HCT116 (cell line): Measurements from ENCODE around the gene PLCXD3. TPM values are rescaled to one million over a fixed set of nuclear protein-coding genes. Genes with fewer than 3 reads are reported as not detected.

Source experiments
- ATAC-seq: fragments of 200-7000 bp; cut with Tn5 transposase; 2 replicates; pipeline ENCODE4 v1.9.1; 2020; ENCODE audit warnings: mild to moderate bottlenecking, moderate library complexity
- BruUV-seq: library from RNA; stranded (reverse); fragments of 400-500 nt; replicated peaks from 2 replicates; lab custom pipeline; 2021; lab: Mats Ljungman, UMichigan
- CTCF ChIA-PET: fragments of 300-600 bp; sonication (Branson Sonifier 250); formaldehyde crosslinking; loops from one replicate; lab custom pipeline; 2021; ENCODE audit warnings: antibody characterized with exemption; lab: Charles Lee
- POLR2A ChIA-PET: fragments of 300-600, 350-600 bp; sonication (Branson Sonifier 250); formaldehyde crosslinking; loops from one replicate; lab custom pipeline; 2021; ENCODE audit warnings: antibody characterized with exemption; lab: Charles Lee
- RAD21 ChIA-PET, 2 experiments: fragments of 300-600 bp; sonication (Branson Sonifier 250); formaldehyde crosslinking; loops; one replicate each; lab custom pipeline; 2023; ENCODE audit warnings: low total read pairs in 2 of 2; ENCODE audit not compliant: uncharacterized antibody in 2 of 2, unreplicated experiment in 2 of 2, low non-redundant PET in 1 of 2; lab: Charles Lee
- DNase-seq: peaks from one replicate; pipeline ENCODE4 v3.0.0-alpha.2; 2010; ENCODE audit warnings: low read depth, low spot score
- H2AFZ ChIP-seq: fragments of 200-600 bp; shearing (Covaris generic), sonication (generic); 2 replicates; pipeline ENCODE4 v1.6.1; 2017; ENCODE audit warnings: low read depth, mixed run types, mixed read lengths, antibody characterized with exemption, low read length; ENCODE audit not compliant: poor library complexity, severe bottlenecking
- H3K27ac ChIP-seq: 2 replicates; pipeline ENCODE4 v1.5.1; 2012; ENCODE audit warnings: low read depth, low read length
- H3K27me3 ChIP-seq: fragments of 200-600 bp; sonication (generic); 2 replicates; pipeline ENCODE4 v1.6.1; 2016; ENCODE audit warnings: mixed run types, low read length, mixed read lengths; ENCODE audit not compliant: insufficient read depth
- H3K36me3 ChIP-seq, 2 experiments: fragments of 200-500 bp in 1 of 2; fragments of 200-600 bp in 1 of 2; sonication (Bioruptor generic) in 1 of 2; sonication (generic) in 1 of 2; 2 replicates each; pipeline versions ENCODE4 v1.5.1 to v1.6.1; 2014 to 2016; ENCODE audit warnings: low read length in 2 of 2, inconsistent platforms in 1 of 2, mixed read lengths in 1 of 2, mixed run types in 1 of 2; ENCODE audit not compliant: insufficient read depth in 2 of 2, control insufficient read depth in 1 of 2
- H3K4me1 ChIP-seq, 2 experiments: fragments of 200-600 bp in 1 of 2; sonication (generic) in 1 of 2; 2 replicates each; pipeline versions ENCODE4 v1.5.1 to v1.6.1; 2012 to 2017; ENCODE audit warnings: low read length in 2 of 2, inconsistent platforms in 1 of 2, mild to moderate bottlenecking in 1 of 2, mixed read lengths in 1 of 2, mixed run types in 1 of 2, moderate library complexity in 1 of 2; ENCODE audit not compliant: insufficient read depth in 2 of 2, control insufficient read depth in 1 of 2
- H3K4me2 ChIP-seq: fragments of 200-600 bp; sonication (generic); 2 replicates; pipeline ENCODE4 v1.6.1; 2017; ENCODE audit warnings: mixed run types, low read length, mixed read lengths
- H3K4me3 ChIP-seq, 2 experiments: fragments of 200-600 bp in 1 of 2; sonication (generic) in 1 of 2; replicated peaks in 1 of 2; 2 replicates each; pipeline ENCODE4 v1.5.1; 2011 to 2016; ENCODE audit warnings: low read length in 2 of 2, control low read depth in 1 of 2, low read depth in 1 of 2, mild to moderate bottlenecking in 1 of 2, mixed read lengths in 1 of 2, mixed run types in 1 of 2
- H3K79me2 ChIP-seq: fragments of 200-600 bp; sonication (generic); 2 replicates; pipeline ENCODE4 v1.6.1; 2017; ENCODE audit warnings: mild to moderate bottlenecking, mixed run types, low read length, moderate library complexity, mixed read lengths; ENCODE audit not compliant: insufficient read depth
- H3K9ac ChIP-seq: fragments of 200-600 bp; sonication (generic); 2 replicates; pipeline ENCODE4 v1.6.1; 2016; ENCODE audit warnings: low read length, mixed read lengths
- H3K9me2 ChIP-seq: fragments of 200-600 bp; sonication (generic), shearing (Covaris generic); 2 replicates; pipeline ENCODE4 v1.6.1; 2017; ENCODE audit warnings: mixed run types, mild to moderate bottlenecking, moderate library complexity; ENCODE audit not compliant: insufficient read depth
- H3K9me3 ChIP-seq, 2 experiments: fragments of 200-500 bp in 1 of 2; fragments of 200-600 bp in 1 of 2; sonication (Bioruptor generic) in 1 of 2; sonication (generic) in 1 of 2; 2 replicates each; pipeline ENCODE4 v1.6.1; 2014 to 2017; ENCODE audit warnings: low read length in 2 of 2, mixed read lengths in 2 of 2, inconsistent platforms in 1 of 2, low read depth in 1 of 2, mild to moderate bottlenecking in 1 of 2, mixed run types in 1 of 2, moderate library complexity in 1 of 2; ENCODE audit not compliant: control insufficient read depth in 1 of 2, insufficient read depth in 1 of 2
- H4K20me1 ChIP-seq: fragments of 200-600 bp; sonication (generic), shearing (Covaris generic); 2 replicates; pipeline ENCODE4 v1.6.1; 2017; ENCODE audit warnings: mixed run types, mild to moderate bottlenecking, moderate library complexity; ENCODE audit not compliant: insufficient read depth
- ATF3 ChIP-seq: IDR thresholded peaks from 2 replicates; pipeline ENCODE4 v1.6.1; 2012
- CEBPB ChIP-seq: IDR thresholded peaks from 2 replicates; pipeline ENCODE4 v1.6.1; 2012; ENCODE audit warnings: low read depth
- CTCF ChIP-seq, 3 experiments: fragments of 200-600 bp in 1 of 3; sonication (generic) in 1 of 3; IDR thresholded peaks in 2 of 3; conservative IDR thresholded peaks in 1 of 3; 2 replicates each; pipeline ENCODE4 v1.5.1; 2012 to 2017; ENCODE audit warnings: low read depth in 2 of 3, low read length in 2 of 3, antibody characterized with exemption in 1 of 3, borderline replicate concordance in 1 of 3, control low read depth in 1 of 3, mild to moderate bottlenecking in 1 of 3, mixed read lengths in 1 of 3, mixed run types in 1 of 3, moderate library complexity in 1 of 3; ENCODE audit not compliant: insufficient read depth in 1 of 3
- EGR1 ChIP-seq: IDR thresholded peaks from 2 replicates; pipeline ENCODE4 v1.6.1; 2012; ENCODE audit warnings: low read depth
- ELF1 ChIP-seq: IDR thresholded peaks from 2 replicates; pipeline ENCODE4 v1.6.1; 2012; ENCODE audit warnings: low read depth, borderline replicate concordance
- FOSL1 ChIP-seq: IDR thresholded peaks from 2 replicates; pipeline ENCODE4 v1.6.1; 2012; ENCODE audit warnings: low read depth
- JUND ChIP-seq: IDR thresholded peaks from 2 replicates; pipeline ENCODE4 v1.6.1; 2012
- MAX ChIP-seq: IDR thresholded peaks from 2 replicates; pipeline ENCODE4 v1.6.1; 2012
- POLR2AphosphoS5 ChIP-seq: IDR thresholded peaks from 2 replicates; pipeline ENCODE4 v1.6.1; 2011; ENCODE audit warnings: mild to moderate bottlenecking, low read depth, low read length, moderate library complexity
- RAD21 ChIP-seq: IDR thresholded peaks from 2 replicates; pipeline ENCODE4 v1.6.1; 2012; ENCODE audit warnings: low read depth, mild to moderate bottlenecking
- REST ChIP-seq: IDR thresholded peaks from 2 replicates; pipeline ENCODE4 v1.6.1; 2012; ENCODE audit warnings: low read depth
- SIN3A ChIP-seq: IDR thresholded peaks from 2 replicates; pipeline ENCODE4 v1.6.1; 2012; ENCODE audit warnings: low read depth
- SRF ChIP-seq: IDR thresholded peaks from 2 replicates; pipeline ENCODE4 v1.6.1; 2012; ENCODE audit warnings: low read depth
- YY1 ChIP-seq: IDR thresholded peaks from 2 replicates; pipeline ENCODE4 v1.6.1; 2011; ENCODE audit warnings: low read length, low read depth, moderate library complexity, mild to moderate bottlenecking; ENCODE audit not compliant: insufficient replicate concordance; ENCODE audit errors: extremely low read depth
- ZBTB33 ChIP-seq: IDR thresholded peaks from 2 replicates; pipeline ENCODE4 v1.6.1; 2011; ENCODE audit warnings: mild to moderate bottlenecking, low read length, moderate library complexity; ENCODE audit not compliant: insufficient replicate concordance; ENCODE audit errors: extremely low read depth
- ZNF274 ChIP-seq: fragments of 200-500 bp; sonication (Bioruptor generic); IDR thresholded peaks from 2 replicates; pipeline ENCODE4 v1.6.1; 2014; ENCODE audit warnings: mild to moderate bottlenecking, low read depth, low read length, inconsistent platforms
- intact Hi-C: fragments of 100-400 bp; cut with micrococcal nuclease; formaldehyde crosslinking; loops from 2 replicates; pipeline ENCODE4 v1.10.0; 2022
- total RNA-seq: library from RNA; stranded (reverse); gene quantifications from one replicate; pipeline ENCODE4 v1.2.1, GENCODE V29; 2021; ENCODE audit not compliant: unreplicated experiment

Gene PLCXD3
- total RNA-seq, 1 experiment from 2014 or later = not detected

- TF ChIP-seq CTCF (IDR thresholded peaks at IDR 0.05 in 2 of 3, conservative IDR thresholded peaks at IDR 0.05 in 1 of 3; ENCODE audit: borderline replicate concordance in 1 of 3, insufficient read depth in 1 of 3, low read depth in 2 of 3, low read length in 2 of 3) (no peak), RAD21 (no peak), SRF (no peak), ZNF274 (no peak), FOSL1 (no peak), POLR2AphosphoS5 (no peak)
- TF ChIP-seq, all 23 proteins: peak for 0
Measured at GRCh38 chr5:41406936-41407335, 103.5 kb downstream of the PLCXD3 start (continued).

GRCh38 chr5:41406424-41406823 lies 104.0 kb downstream of the PLCXD3 start:
- Histone ChIP-seq H3K4me2 (no peak overlapping the region), H3K9me2 (no peaks in the 10 kb centered on the region), H3K4me3 (no peak overlapping the region), H3K27ac (no peak overlapping the region), H3K79me2 (no peaks in the 10 kb centered on the region), H3K36me3 (no peaks in the 10 kb centered on the region), H3K9ac (no peak overlapping the region), H3K27me3 (no peaks in the 10 kb centered on the region), H3K9me3 (no peaks in the 10 kb centered on the region), H3K4me1 (no peaks in the 10 kb centered on the region), H4K20me1 (no peaks in the 10 kb centered on the region), H2AFZ (no peak overlapping the region)
- POLR2A ChIA-PET = no interaction called here
- DNase-seq (no peak), ATAC-seq (no peak)
- RAD21 ChIA-PET = no interaction called here
- no TSS peak for BruUV-seq
- intact Hi-C loops = no loop called here
- TF ChIP-seq ELF1 (no peak), EGR1 (no peak), CEBPB (no peak), ATF3 (no peak), MAX (no peak), YY1 (no peak), JUND (no peak), SIN3A (no peak), POLR2AphosphoS5 (no peak), ZBTB33 (no peak), RAD21 (no peak), SRF (no peak), REST (no peak)
- CTCF ChIA-PET = no interaction called here
